DMS114 treated with DMSO at 0.1 percent for 48 hours (cell line): ENCODE data around the gene FOXJ1.

Experiments
- DNase-seq: peaks from one replicate; lab custom pipeline; 2025; ENCODE audit not compliant: unreplicated experiment; lab: John Stamatoyannopoulos, UW

Gene FOXJ1

GRCh38 chr17:76142585-76143041 is 1.6 kb upstream of the FOXJ1 start:
- no peak for DNase-seq

GRCh38 chr17:76142039-76142584 is 1.1 kb upstream of the FOXJ1 start:
- DNase-seq = no peak

GRCh38 chr17:76140661-76141211 is 309 bp downstream of the FOXJ1 start:
- no peak for DNase-seq

- DNase-seq = no peak
Observed at GRCh38 chr17:76139801-76140660, 1.0 kb downstream of the FOXJ1 start.

- no peak for DNase-seq
Observed at GRCh38 chr17:76138896-76139752, 1.9 kb downstream of the FOXJ1 start.

GRCh38 chr17:76138234-76138895 is 2.7 kb downstream of the FOXJ1 start:
- DNase-seq = no peak

GRCh38 chr17:76137351-76138233 is 3.5 kb downstream of the FOXJ1 start:
- no peak for DNase-seq

- no peak for DNase-seq
Observed at GRCh38 chr17:76137001-76137350, 4.1 kb downstream of the FOXJ1 start.

GRCh38 chr17:76136276-76137000 is 4.6 kb downstream of the FOXJ1 start:
- no peak for DNase-seq

- no peak for DNase-seq
Observed at GRCh38 chr17:76135810-76136188, 5.2 kb downstream of the FOXJ1 start.

GRCh38 chr17:76134911-76135809 is 5.9 kb downstream of the FOXJ1 start:
- DNase-seq = no peak

GRCh38 chr17:76132574-76133338 is 8.3 kb downstream of the FOXJ1 start:
- DNase-seq = no peak

- no peak for DNase-seq
Observed at GRCh38 chr17:76131692-76132573, 9.1 kb downstream of the FOXJ1 start.

GRCh38 chr17:76131051-76131691 is 9.9 kb downstream of the FOXJ1 start:
- DNase-seq = no peak

- no peak for DNase-seq
Observed at GRCh38 chr17:76130473-76130872, 10.6 kb downstream of the FOXJ1 start.

GRCh38 chr17:76125922-76126321 is 15.1 kb downstream of the FOXJ1 start:
- no peak for DNase-seq
